GM23248 (cell line): ENCODE results near the gene RRAS.

Experiments used
- EZH2 ChIP-seq: fragments of 200-600 bp; sonication (generic); IDR thresholded peaks from 2 replicates; pipeline ENCODE4 v1.6.1; 2018; ENCODE audit warnings: antibody characterized with exemption, mild to moderate bottlenecking; ENCODE audit not compliant: insufficient read depth, poor library complexity, severe bottlenecking
- EZH2phosphoT487 ChIP-seq: fragments of 200-600 bp; sonication (generic); IDR thresholded peaks from 2 replicates; pipeline ENCODE4 v1.6.1; 2018; ENCODE audit warnings: antibody characterized with exemption, moderate library complexity, mild to moderate bottlenecking, low read depth; ENCODE audit not compliant: insufficient read depth

DNA sequence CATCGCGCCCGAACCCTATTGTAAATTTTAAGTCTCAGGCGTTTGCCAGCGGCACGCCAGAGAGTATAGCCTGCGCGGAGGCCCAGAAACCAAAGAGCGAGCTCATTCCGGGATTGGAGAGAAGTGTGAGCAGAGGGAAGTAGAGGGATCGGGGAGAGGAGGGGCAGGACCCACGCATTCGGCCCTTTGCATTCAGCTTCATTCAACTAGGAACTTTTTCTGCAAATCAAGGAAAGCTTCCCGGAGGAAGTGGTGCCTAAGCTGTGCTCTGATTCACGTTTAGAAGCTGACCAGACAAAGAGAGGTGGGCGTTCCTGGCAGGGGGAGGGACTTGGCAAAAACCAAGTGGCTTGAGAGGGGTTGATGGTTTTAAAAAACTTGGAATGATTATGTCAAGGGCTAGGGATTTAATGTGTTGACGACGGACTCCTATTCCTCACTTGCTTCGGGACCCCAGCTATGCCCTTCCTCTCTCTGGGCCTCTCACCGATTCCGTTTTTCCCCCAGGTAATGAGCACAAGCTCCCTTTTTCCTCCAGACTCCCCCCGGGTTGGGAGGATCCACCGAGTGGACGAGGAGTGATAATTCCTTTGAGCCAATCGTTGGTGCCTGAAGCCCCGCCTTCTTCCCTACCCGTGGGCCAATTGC, 36.3 kb upstream of the RRAS start:
- TF ChIP-seq EZH2 (no peak), EZH2phosphoT487 (no peak)
